H1 (cell line): ENCODE data around the gene SMYD3. TPM values are rescaled to one million over a fixed set of nuclear protein-coding genes. Genes with fewer than 3 reads are reported as not detected.

Source experiments
- CTCF ChIA-PET: fragments of 300-600 bp; sonication (Branson Sonifier 250); formaldehyde crosslinking; loops from one replicate; lab custom pipeline; 2021; ENCODE audit not compliant: partially characterized antibody; lab: Charles Lee
- POLR2A ChIA-PET: fragments of 300-600 bp; sonication (Branson Sonifier 250); formaldehyde crosslinking; loops from one replicate; lab custom pipeline; 2021; ENCODE audit warnings: inconsistent platforms; ENCODE audit not compliant: partially characterized antibody; lab: Charles Lee
- DNase-seq, 2 experiments: peaks; one replicate each; pipeline versions ENCODE4 v3.0.0 to v3.0.0-alpha.2; 2010 to 2022; ENCODE audit warnings: low spot score in 2 of 2, low read depth in 1 of 2, mixed read lengths in 1 of 2
- FAIRE-seq: peaks from 2 replicates; lab custom pipeline; 2011; peaks lifted over from hg19 to GRCh38; lab: Jason Lieb, UNC
- H2AFZ ChIP-seq: 2 replicates; pipeline ENCODE4 v1.8.1; 2012; ENCODE audit warnings: low read length, inconsistent platforms
- H2AK5ac ChIP-seq: 2 replicates; pipeline ENCODE4 v1.6.1; 2013; ENCODE audit warnings: low read depth, low read length
- H2BK120ac ChIP-seq: replicated peaks from 2 replicates; pipeline ENCODE3; 2013; ENCODE audit warnings: low read depth, low read length, inconsistent platforms
- H2BK12ac ChIP-seq: 2 replicates; pipeline ENCODE4 v1.6.1; 2013; ENCODE audit warnings: low read depth, low read length
- H2BK15ac ChIP-seq: 2 replicates; pipeline ENCODE4 v1.6.1; 2013; ENCODE audit warnings: low read length
- H2BK20ac ChIP-seq: 2 replicates; pipeline ENCODE4 v1.6.1; 2013; ENCODE audit warnings: low read length
- H2BK5ac ChIP-seq: 2 replicates; pipeline ENCODE4 v1.6.1; 2013; ENCODE audit warnings: low read depth, low read length
- H3K14ac ChIP-seq: 2 replicates; pipeline ENCODE4 v1.6.1; 2013; ENCODE audit warnings: inconsistent platforms; ENCODE audit not compliant: insufficient read length
- H3K18ac ChIP-seq: 2 replicates; pipeline ENCODE4 v1.6.1; 2013; ENCODE audit warnings: low read length; ENCODE audit errors: extremely low read depth
- H3K23ac ChIP-seq: 2 replicates; pipeline ENCODE4 v1.6.1; 2013; ENCODE audit warnings: inconsistent platforms; ENCODE audit not compliant: insufficient read length
- H3K23me2 ChIP-seq: 2 replicates; pipeline ENCODE4 v1.6.1; 2013; ENCODE audit warnings: low read depth, low read length
- H3K27ac ChIP-seq: 2 replicates; pipeline ENCODE4 v1.6.1; 2011; ENCODE audit warnings: low read depth, low read length, inconsistent platforms
- H3K27me3 ChIP-seq, 4 experiments: replicated peaks in 1 of 4; 1 replicate in 1 of 4; 2 replicates in 3 of 4; pipeline versions ENCODE4 v1.6.1 to v1.8.1; 2011 to 2013; ENCODE audit warnings: low read length in 3 of 4, mild to moderate bottlenecking in 3 of 4, inconsistent platforms in 2 of 4, mixed read lengths in 2 of 4, moderate library complexity in 1 of 4; ENCODE audit not compliant: control insufficient read depth in 3 of 4, insufficient read depth in 3 of 4; ENCODE audit errors: extremely low read depth in 1 of 4
- H3K36me3 ChIP-seq, 4 experiments: 2 replicates each; pipeline versions ENCODE4 v1.6.1 to v1.8.1; 2011 to 2013; ENCODE audit warnings: mild to moderate bottlenecking in 4 of 4, low read length in 3 of 4, moderate library complexity in 2 of 4, control low read depth in 1 of 4, inconsistent platforms in 1 of 4; ENCODE audit not compliant: insufficient read depth in 4 of 4, control insufficient read depth in 2 of 4
- H3K4ac ChIP-seq: replicated peaks from 2 replicates; pipeline ENCODE3; 2013; ENCODE audit warnings: low read length, low read depth, mixed read lengths, inconsistent platforms; ENCODE audit not compliant: insufficient read length
- H3K4me1 ChIP-seq, 4 experiments: replicated peaks in 1 of 4; 1 replicate in 1 of 4; 2 replicates in 3 of 4; pipeline versions ENCODE4 v1.6.1 to v1.8.1; 2011 to 2013; ENCODE audit warnings: low read length in 3 of 4, inconsistent platforms in 2 of 4, mixed read lengths in 1 of 4; ENCODE audit not compliant: insufficient read depth in 4 of 4, control insufficient read depth in 3 of 4
- H3K4me2 ChIP-seq, 2 experiments: 2 replicates each; pipeline versions ENCODE4 v1.6.1 to v1.8.1; 2011 to 2013; ENCODE audit warnings: low read depth in 2 of 2, low read length in 2 of 2, control low read depth in 1 of 2, inconsistent platforms in 1 of 2, mild to moderate bottlenecking in 1 of 2; ENCODE audit not compliant: insufficient read depth in 1 of 2
- H3K4me3 ChIP-seq, 4 experiments: fragments of 200-600, 300-600 bp in 1 of 4; sonication (generic), shearing (Covaris generic), sonication (Bioruptor Twin) in 1 of 4; 2 replicates each; pipeline versions ENCODE4 v1.5.1 to v1.8.1; 2011 to 2016; ENCODE audit warnings: low read length in 4 of 4, low read depth in 3 of 4, control low read depth in 2 of 4, inconsistent platforms in 2 of 4, mild to moderate bottlenecking in 2 of 4, mixed read lengths in 1 of 4, moderate library complexity in 1 of 4; ENCODE audit not compliant: insufficient read depth in 2 of 4; ENCODE audit errors: extremely low read depth in 1 of 4
- H3K56ac ChIP-seq: replicated peaks from 2 replicates; pipeline ENCODE3; 2013; ENCODE audit warnings: low read depth, mild to moderate bottlenecking, mixed read lengths, low read length, inconsistent platforms; ENCODE audit not compliant: insufficient read length
- H3K79me1 ChIP-seq: 2 replicates; pipeline ENCODE4 v1.6.1; 2013; ENCODE audit warnings: low read depth, low read length, control low read depth
- H3K79me2 ChIP-seq, 2 experiments: 2 replicates each; pipeline versions ENCODE4 v1.6.1 to v1.8.1; 2012 to 2013; ENCODE audit warnings: low read length in 2 of 2, mild to moderate bottlenecking in 2 of 2, inconsistent platforms in 1 of 2; ENCODE audit not compliant: insufficient read depth in 2 of 2, control insufficient read depth in 1 of 2
- H3K9ac ChIP-seq, 4 experiments: replicated peaks in 1 of 4; 1 replicate in 1 of 4; 2 replicates in 3 of 4; pipeline versions ENCODE4 v1.6.1 to v1.8.1; 2011 to 2013; ENCODE audit warnings: low read depth in 3 of 4, low read length in 3 of 4, control low read depth in 2 of 4, mild to moderate bottlenecking in 2 of 4, moderate library complexity in 2 of 4, inconsistent platforms in 1 of 4; ENCODE audit errors: extremely low read depth in 1 of 4
- H3K9me3 ChIP-seq, 2 experiments: 2 replicates each; pipeline versions ENCODE4 v1.6.1 to v1.8.1; 2012 to 2013; ENCODE audit warnings: mild to moderate bottlenecking in 2 of 2, moderate library complexity in 2 of 2, control low read depth in 1 of 2, inconsistent platforms in 1 of 2, low read depth in 1 of 2, low read length in 1 of 2, mixed read lengths in 1 of 2; ENCODE audit not compliant: insufficient read depth in 2 of 2
- H4K20me1 ChIP-seq, 2 experiments: replicated peaks in 1 of 2; 2 replicates each; pipeline versions ENCODE3 to v1.8.1; 2011 to 2013; ENCODE audit warnings: inconsistent platforms in 2 of 2, low read length in 2 of 2, mild to moderate bottlenecking in 1 of 2; ENCODE audit not compliant: insufficient read depth in 2 of 2, control insufficient read depth in 1 of 2
- H4K5ac ChIP-seq: 2 replicates; pipeline ENCODE4 v1.6.1; 2013; ENCODE audit warnings: low read length, low read depth, mixed read lengths, inconsistent platforms; ENCODE audit not compliant: insufficient read length
- H4K8ac ChIP-seq: 2 replicates; pipeline ENCODE4 v1.8.0; 2013; ENCODE audit warnings: mild to moderate bottlenecking, moderate library complexity, low read length, inconsistent platforms; ENCODE audit not compliant: insufficient read depth; ENCODE audit errors: extremely low read depth
- H4K91ac ChIP-seq: replicated peaks from 2 replicates; pipeline ENCODE3; 2013; ENCODE audit warnings: low read length, mixed read lengths, inconsistent platforms; ENCODE audit not compliant: insufficient read length
- POU5F1 ChIP-seq: IDR thresholded peaks from 2 replicates; pipeline ENCODE4 v1.6.1; 2011; ENCODE audit warnings: low read depth, mild to moderate bottlenecking, low read length, moderate library complexity
- RAD21 ChIP-seq, 2 experiments: IDR thresholded peaks in 1 of 2; conservative IDR thresholded peaks in 1 of 2; 2 replicates each; pipeline ENCODE4 v1.6.1; 2011; ENCODE audit warnings: low read depth in 2 of 2, low read length in 2 of 2, improper control_type of control experiment in 1 of 2, inconsistent platforms in 1 of 2, mild to moderate bottlenecking in 1 of 2, moderate library complexity in 1 of 2
- SP4 ChIP-seq: IDR thresholded peaks from 2 replicates; pipeline ENCODE4 v1.6.1; 2012; ENCODE audit warnings: low read length, inconsistent platforms
- TAF7 ChIP-seq: optimal IDR thresholded peaks from 2 replicates; pipeline ENCODE3; 2011; ENCODE audit warnings: low read depth, mild to moderate bottlenecking, inconsistent platforms, low read length, moderate library complexity, borderline replicate concordance
- WGBS, 2 experiments: shearing (Covaris generic) in 1 of 2; methylation state at CpG; one replicate each; pipeline versions ENCODE4 v1.1.6 to v1.1.7; 2013 to 2015; ENCODE audit warnings: low lambda C conversion rate in 2 of 2, mixed read lengths in 2 of 2, inconsistent platforms in 1 of 2, low coverage in 1 of 2, missing lambda C conversion rate in 1 of 2; ENCODE audit not compliant: insufficient replicate concordance in 2 of 2, insufficient coverage in 1 of 2, insufficient read length in 1 of 2; ENCODE audit errors: extremely low coverage in 1 of 2, missing lambda C conversion rate in 1 of 2; 5-methylcytosine and 5-hydroxymethylcytosine counted together
- polyA plus RNA-seq, 7 experiments: library from polyadenylated mRNA; depleted of rRNA in 3 of 7; stranded (reverse) in 5 of 7; unstranded in 2 of 7; fragments of >200 nt in 5 of 7; fragments of 200-250 nt in 2 of 7; gene quantifications; 1 replicate in 5 of 7; 2 replicates in 1 of 7; 4 replicates in 1 of 7; pipeline versions ENCODE4 v1.2.1 to v1.2.3, GENCODE V29; 2011 to 2013; ENCODE audit warnings: missing spikeins in 2 of 7, mixed read lengths in 2 of 7
- total RNA-seq: library from RNA; stranded (reverse); fragmentation: NEBNext Ultra II Directional; extraction: Animal tissue kit (Norgen Biotek cat#: 25700); gene quantifications from 2 replicates; pipeline ENCODE4 v1.2.1, GENCODE V29; 2021
- TF ChIP-seq, protein P1 (sequence below): IDR thresholded peaks from 2 replicates; pipeline ENCODE4 v1.6.1; 2012; ENCODE audit warnings: inconsistent platforms
- TF ChIP-seq, protein P2 (sequence below), 3 experiments: IDR thresholded peaks; 1 replicate in 2 of 3; 2 replicates in 1 of 3; pipeline versions ENCODE4 v1.5.1 to v1.6.1; 2011; ENCODE audit warnings: low read length in 3 of 3, mild to moderate bottlenecking in 3 of 3, inconsistent platforms in 2 of 3, low read depth in 1 of 3, moderate library complexity in 1 of 3; ENCODE audit not compliant: insufficient read depth in 1 of 3; ENCODE audit errors: control extremely low read depth in 1 of 3

SMYD3 gene
- total and polyA plus RNA-seq, 2 of the 8 experiments (the other 6 are each of a cell fraction or from before 2014, with no cell fraction given): 17.3 to 25.4 TPM

DNA sequence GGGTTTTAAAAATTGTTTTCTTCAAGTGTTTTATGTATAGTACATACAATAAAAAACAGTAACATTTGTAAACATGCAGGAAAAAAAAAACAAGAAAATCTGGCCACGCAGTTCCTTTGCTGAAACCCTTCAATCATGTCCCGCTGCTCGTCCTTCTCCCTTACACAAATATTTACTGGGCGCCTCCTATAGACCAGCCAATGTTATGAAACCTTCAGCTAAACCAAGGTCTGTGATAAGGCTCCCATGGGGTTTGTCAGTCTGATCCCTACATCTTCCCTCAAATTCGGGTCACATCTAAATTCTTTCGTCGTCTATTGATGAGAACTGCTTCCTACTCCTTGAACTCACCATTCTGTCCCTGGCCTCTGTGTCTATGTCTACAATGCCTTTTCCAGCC, 583.9 kb downstream of the SMYD3 start:
- WGBS, 2 experiments: 77% methylated on average over 7 of the region's 7 CpGs; no CpG with 5 or more reads in 1 of the 2 experiments
- Histone ChIP-seq H3K27ac (no peak overlapping the region), H2BK20ac (no peak overlapping the region), H3K27me3 (no peaks in the 10 kb centered on the region), H2BK120ac (no peak overlapping the region), H3K79me2 (no peaks in the 10 kb centered on the region), H4K20me1 (no peaks in the 10 kb centered on the region), H4K5ac (no peak overlapping the region), H3K56ac (no peak overlapping the region), H4K8ac (no peak overlapping the region)
- POLR2A ChIA-PET: no interaction called here
- TF ChIP-seq SP4: no peak
- TF ChIP-seq RAD21 (IDR thresholded peaks at IDR 0.05 in 1 of 2, conservative IDR thresholded peaks at IDR 0.05 in 1 of 2; ENCODE audit: low read depth in 2 of 2, low read length in 2 of 2): peak; percentile 4 to 21; a peak in 2 of 4 replicates
- TF ChIP-seq, protein P1, sequence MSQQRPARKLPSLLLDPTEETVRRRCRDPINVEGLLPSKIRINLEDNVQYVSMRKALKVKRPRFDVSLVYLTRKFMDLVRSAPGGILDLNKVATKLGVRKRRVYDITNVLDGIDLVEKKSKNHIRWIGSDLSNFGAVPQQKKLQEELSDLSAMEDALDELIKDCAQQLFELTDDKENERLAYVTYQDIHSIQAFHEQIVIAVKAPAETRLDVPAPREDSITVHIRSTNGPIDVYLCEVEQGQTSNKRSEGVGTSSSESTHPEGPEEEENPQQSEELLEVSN: no peak
- TF ChIP-seq TAF7: no peak
- TF ChIP-seq, protein P2, sequence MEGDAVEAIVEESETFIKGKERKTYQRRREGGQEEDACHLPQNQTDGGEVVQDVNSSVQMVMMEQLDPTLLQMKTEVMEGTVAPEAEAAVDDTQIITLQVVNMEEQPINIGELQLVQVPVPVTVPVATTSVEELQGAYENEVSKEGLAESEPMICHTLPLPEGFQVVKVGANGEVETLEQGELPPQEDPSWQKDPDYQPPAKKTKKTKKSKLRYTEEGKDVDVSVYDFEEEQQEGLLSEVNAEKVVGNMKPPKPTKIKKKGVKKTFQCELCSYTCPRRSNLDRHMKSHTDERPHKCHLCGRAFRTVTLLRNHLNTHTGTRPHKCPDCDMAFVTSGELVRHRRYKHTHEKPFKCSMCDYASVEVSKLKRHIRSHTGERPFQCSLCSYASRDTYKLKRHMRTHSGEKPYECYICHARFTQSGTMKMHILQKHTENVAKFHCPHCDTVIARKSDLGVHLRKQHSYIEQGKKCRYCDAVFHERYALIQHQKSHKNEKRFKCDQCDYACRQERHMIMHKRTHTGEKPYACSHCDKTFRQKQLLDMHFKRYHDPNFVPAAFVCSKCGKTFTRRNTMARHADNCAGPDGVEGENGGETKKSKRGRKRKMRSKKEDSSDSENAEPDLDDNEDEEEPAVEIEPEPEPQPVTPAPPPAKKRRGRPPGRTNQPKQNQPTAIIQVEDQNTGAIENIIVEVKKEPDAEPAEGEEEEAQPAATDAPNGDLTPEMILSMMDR (IDR thresholded peaks at IDR 0.05; ENCODE audit: control extremely low read depth in 1 of 3, insufficient read depth in 1 of 3, low read depth in 1 of 3, low read length in 3 of 3): peak in 1 of 3 experiments; percentile 26; a peak in 1 of 4 replicates
- no peak for TF ChIP-seq POU5F1
- TF ChIP-seq, all 59 proteins: peak for 2
- H4K91ac ChIP-seq: no peak overlapping the region
- H3K9ac ChIP-seq: no peak overlapping the region
- H3K9me3 ChIP-seq: no peaks in the 10 kb centered on the region; a peak in 1 of 4 replicates
- no peak overlapping the region for H3K4me2 ChIP-seq
- H3K18ac ChIP-seq: no peak overlapping the region
- no peak overlapping the region for H2AK5ac ChIP-seq
- H2BK5ac ChIP-seq: no peak overlapping the region
- CTCF ChIA-PET: interaction anchor here (0.7 to 0.8 kb wide), 2 partner anchors 50 to 519 kb away, joined by 3 to 4 read pairs; no protein-coding TSS in a partner anchor
- H3K4me3 ChIP-seq: no peak overlapping the region
- H3K4ac ChIP-seq: no peak overlapping the region
- DNase-seq (no peak), FAIRE-seq (peak; percentile 36)
- H3K23me2 ChIP-seq: no peaks in the 10 kb centered on the region
- no peak overlapping the region for H2BK12ac ChIP-seq
- H2BK15ac ChIP-seq: no peak overlapping the region
- H3K4me1 ChIP-seq: no peaks in the 10 kb centered on the region
- H3K23ac ChIP-seq: no peak overlapping the region
- no peak overlapping the region for H3K14ac ChIP-seq
- H3K36me3 ChIP-seq: no peaks in the 10 kb centered on the region
- H2AFZ ChIP-seq: no peak overlapping the region
- no peaks in the 10 kb centered on the region for H3K79me1 ChIP-seq
